ENCODE measurements around the gene HDAC7. TPM values are rescaled to one million over a fixed set of nuclear protein-coding genes. Genes with fewer than 3 reads are reported as not detected.

The HDAC7 gene
- polyA plus RNA-seq, 4 donors, result 2.2 to 30.3 (median 15.3) TPM

DNA sequence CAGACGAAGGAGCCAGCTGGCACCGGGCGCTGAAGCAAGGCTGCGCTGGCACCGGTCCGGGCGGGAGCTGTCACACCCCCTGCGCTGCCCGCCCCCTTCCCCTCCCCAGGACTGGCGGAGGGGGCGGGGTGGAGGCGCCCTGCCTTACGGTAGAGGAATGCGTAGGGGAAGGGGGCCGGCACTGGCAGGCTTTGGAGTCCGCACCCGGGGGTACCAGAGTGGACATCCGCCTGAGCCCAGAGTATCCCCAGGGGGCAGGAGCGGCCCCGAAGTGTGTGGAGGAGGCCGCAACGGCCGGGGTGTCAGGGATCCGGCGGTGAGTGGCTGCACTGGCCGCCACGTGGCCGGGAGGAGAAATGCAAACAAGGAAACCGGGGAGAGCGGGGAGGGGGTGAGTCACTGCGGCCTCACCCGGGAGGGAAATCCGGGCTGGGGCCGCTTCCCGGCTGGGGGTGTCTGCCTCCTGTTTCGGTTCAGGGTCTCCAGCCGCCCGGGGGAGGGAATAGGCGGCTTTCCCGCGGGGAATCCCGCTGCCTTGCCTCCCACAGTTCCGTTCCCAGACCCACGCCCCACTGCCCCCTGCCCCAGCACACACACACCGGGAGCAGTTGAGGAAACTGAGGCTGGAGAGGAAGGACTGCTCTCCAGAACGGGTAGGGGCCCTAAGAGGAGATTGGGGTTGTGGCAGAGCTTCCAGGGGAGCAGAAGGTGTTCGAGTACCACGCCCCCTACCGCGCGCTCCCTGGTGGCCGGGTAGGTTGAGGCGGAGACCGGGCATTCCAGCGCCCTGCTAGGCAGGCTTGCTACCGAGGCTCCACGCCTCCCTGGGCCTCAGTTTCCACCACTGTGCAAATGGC is 60.6 kb downstream of the HDAC7 start, which contains the start of gene RAPGEF3:
Gene RAPGEF3, minus strand, starts transcription at position 47 of the 857 bp plus-strand sequence. CDS start 324 bp downstream, outside the sequence.
- no peak for FAIRE-seq
- Histone ChIP-seq H3K27me3 (ENCODE audit: control insufficient read depth in 3 of 3, insufficient read depth in 3 of 3, low read length in 3 of 3) (peaks cover 0 to 5% (median 0%) of the 10 kb centered on the region in 3 donors), H3K36me3 (ENCODE audit: control insufficient read depth in 3 of 3, insufficient read depth in 2 of 3, low read depth in 1 of 3, low read length in 3 of 3) (peaks cover 0 to 2% (median 0%) of the 10 kb centered on the region in 3 donors), H3K9me3 (ENCODE audit: control insufficient read depth in 2 of 2, insufficient read depth in 1 of 2, low read depth in 1 of 2, low read length in 1 of 2) (no peaks in the 10 kb centered on the region), H3K4me3 (ENCODE audit: low read depth in 1 of 3, low read length in 3 of 3) (peak within 1 kb of the TSS; percentile 39 to 50 (median 46)), H3K4me1 (ENCODE audit: control insufficient read depth in 3 of 3, insufficient read depth in 2 of 3, low read depth in 1 of 3, low read length in 2 of 3) (peaks cover 3 to 11% (median 6%) of the 10 kb centered on the region in 3 donors), H3K27ac (ENCODE audit: low read depth in 1 of 3, low read length in 2 of 3) (peak within 1 kb of the TSS; percentile 25 to 83 (median 32))
- WGBS, 3 donors, result 1 to 2% (median 2%) methylated on average over 46 to 57 of the region's 57 CpGs
- DNase-seq, result peak; percentile 87 to 89

DNA sequence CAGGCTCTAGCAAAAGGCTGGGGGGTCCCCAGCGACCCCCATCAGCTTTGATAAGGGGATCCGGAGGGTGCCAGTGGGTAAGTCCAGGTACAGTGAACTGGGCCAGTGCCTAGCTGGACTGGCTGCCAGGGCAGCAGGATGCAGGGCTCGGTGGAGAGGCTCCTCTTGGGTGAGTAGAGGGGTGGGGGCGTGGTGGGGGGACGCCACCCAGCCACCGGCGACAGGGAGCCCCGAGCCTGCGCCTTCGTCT is 61.2 kb downstream of the HDAC7 start:
- Histone ChIP-seq H3K27me3 (ENCODE audit: control insufficient read depth in 3 of 3, insufficient read depth in 3 of 3, low read length in 3 of 3) (peaks cover 0 to 5% (median 0%) of the 10 kb centered on the region in 3 donors), H3K9me3 (ENCODE audit: control insufficient read depth in 2 of 2, insufficient read depth in 1 of 2, low read depth in 1 of 2, low read length in 1 of 2) (no peaks in the 10 kb centered on the region), H3K36me3 (ENCODE audit: control insufficient read depth in 3 of 3, insufficient read depth in 2 of 3, low read depth in 1 of 3, low read length in 3 of 3) (peaks cover 0 to 2% (median 0%) of the 10 kb centered on the region in 3 donors), H3K27ac (ENCODE audit: low read depth in 1 of 3, low read length in 2 of 3) (peak overlapping the region in 2 of 3 donors; percentile 32 to 60), H3K4me3 (ENCODE audit: low read depth in 1 of 3, low read length in 3 of 3) (peak overlapping the region; percentile 39 to 50 (median 46)), H3K4me1 (ENCODE audit: control insufficient read depth in 3 of 3, insufficient read depth in 2 of 3, low read depth in 1 of 3, low read length in 2 of 3) (peaks cover 3 to 11% (median 6%) of the 10 kb centered on the region in 3 donors)
- FAIRE-seq (no peak), DNase-seq (no peak)
- 2 to 8% (median 5%) methylated on average over 10 of the region's 10 CpGs for WGBS, 3 donors

DNA sequence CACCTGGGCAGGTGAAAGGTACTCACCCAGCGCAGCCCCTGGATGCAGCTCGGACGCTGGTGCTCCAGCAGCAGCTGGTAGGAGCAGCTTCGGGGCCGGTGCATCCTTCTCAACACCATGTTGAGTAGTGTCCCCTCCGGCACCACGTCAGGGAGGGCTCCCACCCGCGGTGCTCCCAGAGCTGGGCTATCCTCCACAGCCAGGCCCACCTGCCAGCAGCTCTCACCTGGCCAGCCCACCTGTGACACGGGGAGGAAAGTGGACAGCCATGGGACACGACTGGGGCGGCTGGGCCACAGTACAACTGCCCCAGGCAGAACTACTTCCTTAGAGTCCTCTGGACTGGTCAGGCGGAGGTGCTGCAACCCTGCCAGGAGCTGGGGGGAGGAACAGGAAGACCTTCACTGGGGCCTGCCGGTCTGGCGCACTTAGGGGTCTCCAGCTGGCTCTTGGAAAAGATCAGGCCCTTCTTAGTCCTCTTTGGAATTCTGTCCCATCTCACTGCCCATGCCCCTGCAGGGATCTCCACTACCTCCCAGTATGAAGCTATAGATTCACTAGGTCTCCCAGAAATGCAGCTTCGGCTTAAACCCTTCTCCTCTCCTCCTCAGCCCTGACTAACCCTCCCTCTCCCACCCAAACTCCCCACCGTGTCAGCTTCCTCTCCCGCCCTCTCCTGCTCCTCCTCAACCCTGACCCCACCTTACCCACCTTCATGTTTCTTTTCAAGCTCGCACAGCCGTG is 61.7 kb downstream of the HDAC7 start:
- H3K36me3 ChIP-seq (ENCODE audit: control insufficient read depth in 3 of 3, insufficient read depth in 2 of 3, low read depth in 1 of 3, low read length in 3 of 3), result peaks cover 0 to 2% (median 0%) of the 10 kb centered on the region in 3 donors
- H3K27me3 ChIP-seq (ENCODE audit: control insufficient read depth in 3 of 3, insufficient read depth in 3 of 3, low read length in 3 of 3), result peaks cover 0 to 5% (median 0%) of the 10 kb centered on the region in 3 donors
- no peaks in the 10 kb centered on the region for H3K9me3 ChIP-seq (ENCODE audit: control insufficient read depth in 2 of 2, insufficient read depth in 1 of 2, low read depth in 1 of 2, low read length in 1 of 2)
- FAIRE-seq (no peak), DNase-seq (no peak)
- peak overlapping the region in 2 of 3 donors; percentile 46 to 50 for H3K4me3 ChIP-seq (ENCODE audit: low read depth in 1 of 3, low read length in 3 of 3)
- WGBS, 3 donors, result 54 to 69% (median 62%) methylated on average over 20 of the region's 20 CpGs
- H3K27ac ChIP-seq (ENCODE audit: low read depth in 1 of 3, low read length in 2 of 3), result peak overlapping the region in 2 of 3 donors; percentile 32 to 65
- H3K4me1 ChIP-seq (ENCODE audit: control insufficient read depth in 3 of 3, insufficient read depth in 2 of 3, low read depth in 1 of 3, low read length in 2 of 3), result peaks cover 3 to 11% (median 10%) of the 10 kb centered on the region in 3 donors

DNA sequence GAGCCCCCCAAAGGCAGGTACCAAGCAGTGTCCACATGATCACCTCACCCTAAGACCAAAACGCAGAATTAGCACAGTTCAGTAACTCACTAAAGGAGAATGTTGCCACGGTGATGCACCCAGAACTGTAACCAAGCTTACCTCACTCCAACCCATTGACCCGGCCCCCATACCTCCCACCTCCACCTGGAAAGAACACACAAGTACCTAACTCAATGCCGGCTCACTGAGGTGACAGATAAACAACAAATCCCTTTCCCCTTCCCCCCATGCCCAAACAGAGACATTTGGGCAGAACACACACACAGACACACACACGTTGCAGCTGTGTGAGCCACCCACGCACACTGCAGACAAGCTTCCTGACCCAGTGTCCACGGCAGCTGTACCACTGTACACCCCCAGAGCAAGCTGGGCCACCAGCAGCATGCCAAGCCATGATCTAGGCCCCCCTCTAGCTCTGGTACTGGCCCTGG is 62.3 kb downstream of the HDAC7 start:
- 62 to 79% (median 63%) methylated on average over 7 of the region's 7 CpGs for WGBS, 3 donors
- DNase-seq (no peak), FAIRE-seq (no peak)
- Histone ChIP-seq H3K4me3 (ENCODE audit: low read depth in 1 of 3, low read length in 3 of 3) (peak overlapping the region in 1 of 3 donors; percentile 50), H3K9me3 (ENCODE audit: control insufficient read depth in 2 of 2, insufficient read depth in 1 of 2, low read depth in 1 of 2, low read length in 1 of 2) (no peaks in the 10 kb centered on the region), H3K4me1 (ENCODE audit: control insufficient read depth in 3 of 3, insufficient read depth in 2 of 3, low read depth in 1 of 3, low read length in 2 of 3) (peaks cover 3 to 11% (median 10%) of the 10 kb centered on the region in 3 donors), H3K27ac (ENCODE audit: low read depth in 1 of 3, low read length in 2 of 3) (peak overlapping the region in 1 of 3 donors; percentile 65), H3K27me3 (ENCODE audit: control insufficient read depth in 3 of 3, insufficient read depth in 3 of 3, low read length in 3 of 3) (peaks cover 0 to 5% (median 0%) of the 10 kb centered on the region in 3 donors), H3K36me3 (ENCODE audit: control insufficient read depth in 3 of 3, insufficient read depth in 2 of 3, low read depth in 1 of 3, low read length in 3 of 3) (peaks cover 0 to 2% (median 0%) of the 10 kb centered on the region in 3 donors)

DNA sequence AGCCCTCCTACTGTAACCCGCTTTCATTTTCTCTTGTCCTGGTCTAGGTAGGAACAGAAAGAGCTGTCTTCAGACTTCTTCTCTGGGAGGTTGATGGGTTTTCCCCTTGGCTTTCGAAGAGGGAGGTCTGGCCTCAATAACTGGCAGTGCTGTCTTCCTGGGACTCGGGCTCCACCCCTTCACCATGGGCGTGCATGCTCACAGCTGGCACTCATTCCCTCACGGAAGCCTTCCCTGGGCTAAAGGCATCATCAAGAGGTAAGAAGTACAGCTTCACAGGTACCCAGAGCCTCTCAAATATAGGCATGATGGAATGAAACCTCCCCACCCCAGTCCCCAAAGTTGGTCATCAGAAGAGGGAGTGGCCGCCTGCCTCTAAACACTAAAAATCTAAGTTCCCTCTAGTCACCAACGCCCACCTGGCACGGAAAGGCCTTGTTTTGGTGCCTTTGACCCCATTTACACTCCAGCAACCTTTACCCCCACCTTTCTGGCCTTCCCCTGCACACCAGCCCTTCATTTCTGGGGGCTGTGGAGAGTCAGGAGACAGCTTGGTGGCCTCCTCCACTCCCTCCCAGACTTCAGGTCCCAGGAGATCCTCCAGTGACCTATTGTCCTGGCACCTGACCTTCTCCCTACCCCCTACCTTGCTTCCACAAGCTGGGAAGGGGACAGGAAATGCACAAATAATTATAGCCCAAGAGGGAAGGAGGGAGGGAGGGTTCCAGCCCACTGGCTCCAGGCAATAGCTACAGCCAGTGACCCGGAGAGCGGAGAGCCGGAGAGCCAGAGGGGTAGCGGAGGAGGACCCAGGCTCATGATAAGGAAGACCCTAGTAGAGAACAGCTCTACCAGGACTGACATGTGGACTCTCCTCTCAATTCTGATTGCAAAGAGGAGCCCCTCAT is 63.8 kb downstream of the HDAC7 start:
- no peak for FAIRE-seq
- peak overlapping the region in 2 of 3 donors; percentile 6 to 35 for H3K27ac ChIP-seq (ENCODE audit: low read depth in 1 of 3, low read length in 2 of 3)
- no peak overlapping the region for H3K4me3 ChIP-seq (ENCODE audit: low read depth in 1 of 3, low read length in 3 of 3)

DNA sequence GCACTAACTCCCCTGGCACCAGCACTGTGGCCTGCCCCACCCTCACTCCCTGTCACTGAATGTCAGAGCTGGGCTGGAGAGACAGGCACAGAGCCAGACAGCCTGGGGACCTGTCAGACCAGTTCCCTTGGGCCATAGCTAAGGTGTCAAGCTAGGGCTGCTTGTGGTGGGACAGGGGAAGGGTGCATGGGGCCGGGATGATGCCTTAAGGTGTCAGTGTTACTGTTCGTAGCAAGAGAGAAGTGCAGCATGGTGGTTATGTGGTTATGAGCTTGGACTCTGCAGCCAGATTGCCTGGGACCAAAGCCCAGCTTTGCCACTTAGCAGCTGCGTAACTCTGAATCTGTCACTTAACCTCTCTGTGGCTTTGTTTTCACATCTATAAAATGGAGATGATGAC is 64.8 kb downstream of the HDAC7 start:
- Histone ChIP-seq H3K27ac (ENCODE audit: low read depth in 1 of 3, low read length in 2 of 3) (peak overlapping the region in 1 of 3 donors; percentile 89), H3K4me3 (ENCODE audit: low read depth in 1 of 3, low read length in 3 of 3) (no peak overlapping the region), H3K27me3 (ENCODE audit: control insufficient read depth in 3 of 3, insufficient read depth in 3 of 3, low read length in 3 of 3) (peaks cover 0 to 2% (median 0%) of the 10 kb centered on the region in 3 donors), H3K36me3 (ENCODE audit: control insufficient read depth in 3 of 3, insufficient read depth in 2 of 3, low read depth in 1 of 3, low read length in 3 of 3) (peaks cover 0 to 5% (median 0%) of the 10 kb centered on the region in 3 donors), H3K4me1 (ENCODE audit: control insufficient read depth in 3 of 3, insufficient read depth in 2 of 3, low read depth in 1 of 3, low read length in 2 of 3) (peaks cover 3 to 11% (median 10%) of the 10 kb centered on the region in 3 donors), H3K9me3 (ENCODE audit: control insufficient read depth in 2 of 2, insufficient read depth in 1 of 2, low read depth in 1 of 2, low read length in 1 of 2) (no peaks in the 10 kb centered on the region)
- DNase-seq (peak in 1 of 2 donors; percentile 84), FAIRE-seq (no peak)
- 10 to 51% (median 18%) methylated on average over 3 of the region's 3 CpGs for whole genome bisulfite sequencing, 3 donors

More for the DNA sequence above, 63.8 kb downstream of the HDAC7 start:
- DNase-seq, result peak in 1 of 2 donors; percentile 64
- 43 to 55% (median 46%) methylated on average over 12 of the region's 12 CpGs for WGBS, 3 donors
- Histone ChIP-seq H3K9me3 (ENCODE audit: control insufficient read depth in 2 of 2, insufficient read depth in 1 of 2, low read depth in 1 of 2, low read length in 1 of 2) (no peaks in the 10 kb centered on the region), H3K36me3 (ENCODE audit: control insufficient read depth in 3 of 3, insufficient read depth in 2 of 3, low read depth in 1 of 3, low read length in 3 of 3) (peaks cover 0 to 2% (median 0%) of the 10 kb centered on the region in 3 donors), H3K4me1 (ENCODE audit: control insufficient read depth in 3 of 3, insufficient read depth in 2 of 3, low read depth in 1 of 3, low read length in 2 of 3) (peaks cover 3 to 11% (median 10%) of the 10 kb centered on the region in 3 donors), H3K27me3 (ENCODE audit: control insufficient read depth in 3 of 3, insufficient read depth in 3 of 3, low read length in 3 of 3) (peaks cover 0 to 5% (median 0%) of the 10 kb centered on the region in 3 donors)

DNA sequence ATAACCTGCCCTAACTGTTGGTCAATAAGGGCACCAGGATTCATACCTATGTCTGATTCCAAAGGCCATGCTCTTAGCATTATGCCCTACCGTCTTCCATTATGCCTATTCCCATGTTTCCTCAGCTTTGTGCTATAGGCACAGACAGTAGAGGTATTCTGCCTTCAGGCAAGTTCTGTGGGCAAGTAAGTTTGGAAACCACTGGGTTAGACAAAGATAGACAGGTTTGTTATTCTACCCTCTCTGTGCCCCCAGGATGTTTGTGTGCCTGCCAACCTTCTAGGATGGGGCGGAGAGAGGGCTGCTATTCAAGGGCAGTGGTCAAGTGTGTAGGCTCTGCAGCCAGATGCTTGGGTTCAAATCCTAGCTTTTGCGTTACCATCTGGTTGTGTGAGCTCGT is 65.6 kb downstream of the HDAC7 start:
- Histone ChIP-seq H3K36me3 (ENCODE audit: control insufficient read depth in 3 of 3, insufficient read depth in 2 of 3, low read depth in 1 of 3, low read length in 3 of 3) (peaks cover 0 to 6% (median 0%) of the 10 kb centered on the region in 3 donors), H3K4me1 (ENCODE audit: control insufficient read depth in 3 of 3, insufficient read depth in 2 of 3, low read depth in 1 of 3, low read length in 2 of 3) (peaks cover 3 to 10% (median 3%) of the 10 kb centered on the region in 3 donors), H3K27ac (ENCODE audit: low read depth in 1 of 3, low read length in 2 of 3) (peak overlapping the region in 1 of 3 donors; percentile 89), H3K4me3 (ENCODE audit: low read depth in 1 of 3, low read length in 3 of 3) (no peak overlapping the region), H3K27me3 (ENCODE audit: control insufficient read depth in 3 of 3, insufficient read depth in 3 of 3, low read length in 3 of 3) (no peaks in the 10 kb centered on the region), H3K9me3 (ENCODE audit: control insufficient read depth in 2 of 2, insufficient read depth in 1 of 2, low read depth in 1 of 2, low read length in 1 of 2) (no peaks in the 10 kb centered on the region)
- WGBS, 3 donors, result 77 to 82% (median 78%) methylated on average over 4 of the region's 4 CpGs
- DNase-seq, result no peak
- FAIRE-seq, result no peak
